Neural progenitor cell (in vitro differentiated cells): Measurements from ENCODE around the gene TIMM23. TPM values are rescaled to one million over a fixed set of nuclear protein-coding genes. Genes with fewer than 3 reads are reported as not detected.

Experiments used
- DNase-seq: peaks from one replicate; pipeline ENCODE4 v3.0.0-alpha.2; 2016; ENCODE audit warnings: low spot score
- H2AFZ ChIP-seq: fragments of 200-600 bp; sonication (generic); replicated peaks from 2 replicates; pipeline ENCODE4 v1.6.1; 2016; ENCODE audit warnings: antibody characterized with exemption
- H3F3A ChIP-seq: fragments of 200-600 bp; sonication (generic); 2 replicates; pipeline ENCODE4 v1.6.1; 2016; ENCODE audit warnings: antibody characterized with exemption, low read depth
- H3K27ac ChIP-seq: fragments of 200-600 bp; sonication (generic); 2 replicates; pipeline ENCODE4 v1.5.1; 2016; ENCODE audit warnings: mild to moderate bottlenecking
- H3K27me3 ChIP-seq: fragments of 200-600 bp; sonication (generic); 2 replicates; pipeline ENCODE4 v1.6.1; 2016; ENCODE audit warnings: mild to moderate bottlenecking, moderate library complexity
- H3K36me3 ChIP-seq: fragments of 200-600 bp; sonication (generic); 2 replicates; pipeline ENCODE4 v1.5.1; 2016
- H3K4me1 ChIP-seq: fragments of 200-600 bp; sonication (generic); 2 replicates; pipeline ENCODE4 v1.6.1; 2016; ENCODE audit warnings: mixed run types
- H3K4me2 ChIP-seq: fragments of 200-600 bp; sonication (generic); 2 replicates; pipeline ENCODE4 v1.6.1; 2016
- H3K4me3 ChIP-seq: fragments of 200-600 bp; sonication (generic); 2 replicates; pipeline ENCODE4 v1.5.1; 2016
- H3K79me2 ChIP-seq: fragments of 200-600 bp; sonication (generic); 2 replicates; pipeline ENCODE4 v1.6.1; 2016; ENCODE audit warnings: low read depth
- H3K9ac ChIP-seq: fragments of 200-600 bp; sonication (generic); 2 replicates; pipeline ENCODE4 v1.6.1; 2016
- H3K9me3 ChIP-seq: fragments of 200-600 bp; sonication (generic); 2 replicates; pipeline ENCODE4 v1.5.1; 2016; ENCODE audit warnings: low read depth
- H4K20me1 ChIP-seq: fragments of 200-600 bp; sonication (generic); 2 replicates; pipeline ENCODE4 v1.6.1; 2016; ENCODE audit warnings: low read depth
- H3K27ac Mint-ChIP-seq: 3 replicates; pipeline ENCODE4 v1.8.0; 2021; ENCODE audit warnings: mixed read lengths
- H3K27me3 Mint-ChIP-seq: 2 replicates; pipeline ENCODE4 v1.8.0; 2022; ENCODE audit warnings: low read depth, mild to moderate bottlenecking, inconsistent platforms, moderate library complexity, mixed read lengths; ENCODE audit not compliant: insufficient read depth
- H3K36me3 Mint-ChIP-seq: 3 replicates; pipeline ENCODE4 v1.8.0; 2021; ENCODE audit warnings: mixed read lengths
- H3K4me1 Mint-ChIP-seq: 3 replicates; pipeline ENCODE4 v1.8.0; 2021; ENCODE audit warnings: mixed read lengths
- H3K4me3 Mint-ChIP-seq: 3 replicates; pipeline ENCODE4 v1.8.0; 2021; ENCODE audit warnings: mild to moderate bottlenecking, moderate library complexity, mixed read lengths
- H3K9me3 Mint-ChIP-seq: 3 replicates; pipeline ENCODE4 v1.8.0; 2020; ENCODE audit warnings: mixed read lengths
- CTCF ChIP-seq: fragments of 200-600 bp; sonication (generic); IDR thresholded peaks from 2 replicates; pipeline ENCODE4 v1.5.1; 2017; ENCODE audit warnings: antibody characterized with exemption, mild to moderate bottlenecking
- EZH2 ChIP-seq: fragments of 200-600 bp; sonication (generic); IDR thresholded peaks from 2 replicates; pipeline ENCODE4 v1.6.1; 2017; ENCODE audit warnings: antibody characterized with exemption, mild to moderate bottlenecking, moderate library complexity
- EZH2phosphoT487 ChIP-seq: fragments of 200-600 bp; sonication (generic); IDR thresholded peaks from 2 replicates; pipeline ENCODE4 v1.6.1; 2017; ENCODE audit warnings: antibody characterized with exemption
- total RNA-seq: library from RNA; depleted of rRNA; stranded (reverse); fragments of >200 nt; gene quantifications from 2 replicates; pipeline ENCODE4 v1.2.3, GENCODE V29; 2015; ENCODE audit warnings: low replicate concordance

Gene TIMM23
- total RNA-seq, 1 donor from 2014 or later = 85.4 TPM

- no peak for TF ChIP-seq CTCF
- TF ChIP-seq EZH2phosphoT487 = no peak
- no peak for TF ChIP-seq EZH2
- Histone ChIP-seq H3F3A (no peaks in the 10 kb centered on the region), H3K36me3 (peaks cover 16% of the 10 kb centered on the region), H3K4me1 (no peaks in the 10 kb centered on the region), H3K27me3 (no peaks in the 10 kb centered on the region), H3K9me3 (no peaks in the 10 kb centered on the region), H3K79me2 (no peaks in the 10 kb centered on the region), H4K20me1 (no peaks in the 10 kb centered on the region), H3K27ac (no peak overlapping the region), H3K9ac (no peak overlapping the region), H3K4me2 (no peak overlapping the region), H3K4me3 (no peak overlapping the region), H2AFZ (no peak overlapping the region)
- no peaks in the 10 kb centered on the region for H3K9me3 Mint-ChIP-seq
- H3K27ac Mint-ChIP-seq = no peak overlapping the region
- no peak overlapping the region for H3K4me3 Mint-ChIP-seq
- no peak for DNase-seq
- no peaks in the 10 kb centered on the region for H3K4me1 Mint-ChIP-seq
- peaks cover 39% of the 10 kb centered on the region for H3K36me3 Mint-ChIP-seq
- peaks cover 2% of the 10 kb centered on the region for H3K27me3 Mint-ChIP-seq
Observed at GRCh38 chr10:46006219-46006618, 33.9 kb downstream of the TIMM23 start.

GRCh38 chr10:46012746-46013145 is 40.5 kb downstream of the TIMM23 start:
- Histone ChIP-seq H3K9ac (no peak overlapping the region), H3K4me2 (no peak overlapping the region), H3K4me1 (no peaks in the 10 kb centered on the region), H3K9me3 (no peaks in the 10 kb centered on the region), H3K79me2 (peaks cover 5% of the 10 kb centered on the region), H2AFZ (no peak overlapping the region), H3K27ac (no peak overlapping the region), H3F3A (peaks cover 3% of the 10 kb centered on the region), H3K36me3 (peaks cover 14% of the 10 kb centered on the region), H3K27me3 (no peaks in the 10 kb centered on the region), H3K4me3 (no peak overlapping the region), H4K20me1 (no peaks in the 10 kb centered on the region)
- Mint-ChIP-seq H3K36me3 (peaks cover 34% of the 10 kb centered on the region), H3K27me3 (peaks cover 2% of the 10 kb centered on the region), H3K4me3 (no peak overlapping the region), H3K9me3 (no peaks in the 10 kb centered on the region), H3K27ac (no peak overlapping the region), H3K4me1 (no peaks in the 10 kb centered on the region)
- TF ChIP-seq EZH2 = no peak
- no peak for TF ChIP-seq EZH2phosphoT487
- TF ChIP-seq CTCF = no peak
- no peak for DNase-seq

- H3F3A ChIP-seq = peaks cover 3% of the 10 kb centered on the region
- Mint-ChIP-seq H3K9me3 (no peaks in the 10 kb centered on the region), H3K4me3 (no peak overlapping the region), H3K27ac (no peak overlapping the region), H3K4me1 (no peaks in the 10 kb centered on the region), H3K27me3 (peaks cover 2% of the 10 kb centered on the region), H3K36me3 (peaks cover 26% of the 10 kb centered on the region)
- H3K9ac ChIP-seq = no peak overlapping the region
- H3K4me3 ChIP-seq = no peak overlapping the region
- TF ChIP-seq CTCF (no peak), EZH2phosphoT487 (no peak), EZH2 (no peak)
- H4K20me1 ChIP-seq = peaks cover 2% of the 10 kb centered on the region
- no peak overlapping the region for H3K27ac ChIP-seq
- H2AFZ ChIP-seq = no peak overlapping the region
- H3K27me3 ChIP-seq = no peaks in the 10 kb centered on the region
- no peaks in the 10 kb centered on the region for H3K9me3 ChIP-seq
- H3K4me2 ChIP-seq = no peak overlapping the region
- peaks cover 20% of the 10 kb centered on the region for H3K79me2 ChIP-seq
- peaks cover 4% of the 10 kb centered on the region for H3K36me3 ChIP-seq
- H3K4me1 ChIP-seq = no peaks in the 10 kb centered on the region
- DNase-seq = no peak
Observed at GRCh38 chr10:46014206-46014605, 41.9 kb downstream of the TIMM23 start.
